ENCODE measurements around the gene STK24. TPM values are rescaled to one million over a fixed set of nuclear protein-coding genes. Genes with fewer than 3 reads are reported as not detected.

Gene STK24
- total RNA-seq, 1 donor from 2014 or later = 190 TPM

DNA sequence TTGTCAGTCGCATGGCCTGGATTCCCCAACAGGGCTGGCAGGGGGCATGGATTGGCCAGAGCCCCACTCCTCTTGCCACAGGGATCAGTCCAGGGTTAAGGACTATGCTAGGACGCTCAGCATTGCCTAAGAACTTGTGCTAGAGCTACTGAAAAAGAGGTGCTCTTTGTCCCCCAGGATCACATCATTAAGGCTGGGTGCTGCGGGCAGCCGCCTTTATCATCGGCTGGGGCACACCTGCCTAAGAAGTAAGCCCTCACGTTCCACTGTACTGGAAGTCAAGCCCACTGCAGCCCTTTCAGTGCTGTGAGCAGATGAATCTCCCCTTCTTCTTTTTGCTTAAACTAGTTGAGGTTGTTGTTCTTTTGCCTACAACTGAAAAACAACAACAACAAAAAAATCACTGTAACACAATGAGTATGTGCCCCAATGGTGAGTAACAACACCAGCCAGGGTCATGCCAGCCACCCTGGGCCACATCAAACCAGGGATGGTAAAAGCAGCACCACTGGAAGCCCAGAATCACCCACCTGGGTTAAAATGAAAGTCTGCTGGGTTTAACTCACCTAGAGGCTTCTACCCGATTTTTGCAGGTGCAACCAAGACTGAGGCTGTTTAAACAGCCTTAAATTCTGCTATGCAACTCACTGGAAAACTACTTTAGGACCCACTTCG, 20.6 kb downstream of the STK24 start:
- no peak overlapping the region for H3K4me3 ChIP-seq (ENCODE audit: low read depth, low read length)
- no peak for DNase-seq (ENCODE audit: low read depth)
- TF ChIP-seq, protein P1, sequence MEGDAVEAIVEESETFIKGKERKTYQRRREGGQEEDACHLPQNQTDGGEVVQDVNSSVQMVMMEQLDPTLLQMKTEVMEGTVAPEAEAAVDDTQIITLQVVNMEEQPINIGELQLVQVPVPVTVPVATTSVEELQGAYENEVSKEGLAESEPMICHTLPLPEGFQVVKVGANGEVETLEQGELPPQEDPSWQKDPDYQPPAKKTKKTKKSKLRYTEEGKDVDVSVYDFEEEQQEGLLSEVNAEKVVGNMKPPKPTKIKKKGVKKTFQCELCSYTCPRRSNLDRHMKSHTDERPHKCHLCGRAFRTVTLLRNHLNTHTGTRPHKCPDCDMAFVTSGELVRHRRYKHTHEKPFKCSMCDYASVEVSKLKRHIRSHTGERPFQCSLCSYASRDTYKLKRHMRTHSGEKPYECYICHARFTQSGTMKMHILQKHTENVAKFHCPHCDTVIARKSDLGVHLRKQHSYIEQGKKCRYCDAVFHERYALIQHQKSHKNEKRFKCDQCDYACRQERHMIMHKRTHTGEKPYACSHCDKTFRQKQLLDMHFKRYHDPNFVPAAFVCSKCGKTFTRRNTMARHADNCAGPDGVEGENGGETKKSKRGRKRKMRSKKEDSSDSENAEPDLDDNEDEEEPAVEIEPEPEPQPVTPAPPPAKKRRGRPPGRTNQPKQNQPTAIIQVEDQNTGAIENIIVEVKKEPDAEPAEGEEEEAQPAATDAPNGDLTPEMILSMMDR (IDR thresholded peaks at IDR 0.05; ENCODE audit: insufficient read depth, low read length, poor library complexity, severe bottlenecking) = no peak
- no peaks in the 10 kb centered on the region for H3K36me3 ChIP-seq (ENCODE audit: control insufficient read depth, insufficient read depth, low read length)
- H3K27me3 ChIP-seq (ENCODE audit: control insufficient read depth, insufficient read depth, low read length) = no peaks in the 10 kb centered on the region

DNA sequence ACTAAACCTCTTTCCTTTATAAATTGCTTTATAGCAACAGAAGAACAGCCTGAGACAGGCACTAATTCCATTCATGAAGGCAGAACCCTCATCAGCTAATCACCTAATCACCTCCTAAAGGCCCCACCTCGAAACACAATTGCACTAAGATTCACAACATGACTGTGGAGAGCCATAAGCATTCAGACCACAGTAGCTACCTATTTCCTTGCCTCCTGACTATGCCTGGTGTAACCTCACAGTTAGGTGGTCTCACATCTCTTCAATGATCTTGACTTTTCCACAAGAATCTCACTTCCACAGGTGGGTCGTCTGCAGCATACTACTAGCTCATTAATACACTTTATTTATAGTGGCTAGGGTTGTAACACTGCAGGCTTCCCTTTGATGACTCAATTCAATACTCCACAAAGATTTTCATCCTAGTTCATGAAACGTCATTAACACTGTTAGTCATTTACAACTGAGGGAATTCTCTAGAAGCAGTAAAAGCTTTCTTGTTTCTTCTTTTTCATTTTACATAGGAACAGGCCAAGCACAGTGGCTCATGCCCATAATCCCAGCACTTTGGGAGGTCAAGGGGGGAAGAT, 27.1 kb downstream of the STK24 start:
- TF ChIP-seq, protein P1 (IDR thresholded peaks at IDR 0.05; ENCODE audit: insufficient read depth, low read length, poor library complexity, severe bottlenecking) = no peak
- Histone ChIP-seq H3K36me3 (ENCODE audit: control insufficient read depth, insufficient read depth, low read length) (peaks cover 2% of the 10 kb centered on the region), H3K4me3 (ENCODE audit: low read depth, low read length) (no peak overlapping the region), H3K27me3 (ENCODE audit: control insufficient read depth, insufficient read depth, low read length) (no peaks in the 10 kb centered on the region)
- no peak for DNase-seq (ENCODE audit: low read depth)

DNA sequence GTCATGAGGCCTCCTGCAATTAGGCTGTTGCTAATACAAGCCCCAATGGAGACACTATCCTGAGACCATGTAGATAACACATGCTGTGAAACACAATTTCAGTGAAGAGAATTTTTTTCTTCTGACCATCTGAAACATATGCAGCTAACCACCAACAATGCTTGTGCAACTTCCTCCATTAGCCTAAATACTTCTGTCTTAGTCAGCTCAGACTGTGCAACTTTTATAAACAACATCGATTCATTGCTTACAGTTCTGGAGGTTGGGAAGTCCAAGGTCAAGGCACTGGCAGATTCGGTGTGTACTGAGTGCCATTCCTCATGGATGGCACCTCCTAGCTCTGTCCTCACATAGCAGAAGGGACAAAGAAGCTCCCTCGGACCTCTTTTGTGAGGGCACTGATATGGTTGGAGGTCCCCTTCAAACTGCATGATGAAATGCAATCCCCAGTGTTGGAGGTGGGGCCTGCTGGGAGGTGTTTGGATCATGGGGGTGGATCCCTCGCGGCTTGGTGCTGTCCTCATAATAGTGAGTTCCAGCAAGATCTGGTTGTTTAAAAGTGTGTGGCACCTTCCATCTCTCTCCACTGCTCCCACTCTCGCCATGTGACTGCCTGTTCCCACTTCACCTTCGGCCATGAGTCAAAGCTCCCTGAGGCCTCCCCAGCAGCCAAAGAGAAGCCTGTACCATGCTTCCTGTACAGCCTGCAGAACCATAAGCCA, 27.7 kb downstream of the STK24 start:
- Histone ChIP-seq H3K4me3 (ENCODE audit: low read depth, low read length) (no peak overlapping the region), H3K27me3 (ENCODE audit: control insufficient read depth, insufficient read depth, low read length) (no peaks in the 10 kb centered on the region), H3K36me3 (ENCODE audit: control insufficient read depth, insufficient read depth, low read length) (peaks cover 2% of the 10 kb centered on the region)
- TF ChIP-seq, protein P1 (IDR thresholded peaks at IDR 0.05; ENCODE audit: insufficient read depth, low read length, poor library complexity, severe bottlenecking) = no peak
- no peak for DNase-seq (ENCODE audit: low read depth)

DNA sequence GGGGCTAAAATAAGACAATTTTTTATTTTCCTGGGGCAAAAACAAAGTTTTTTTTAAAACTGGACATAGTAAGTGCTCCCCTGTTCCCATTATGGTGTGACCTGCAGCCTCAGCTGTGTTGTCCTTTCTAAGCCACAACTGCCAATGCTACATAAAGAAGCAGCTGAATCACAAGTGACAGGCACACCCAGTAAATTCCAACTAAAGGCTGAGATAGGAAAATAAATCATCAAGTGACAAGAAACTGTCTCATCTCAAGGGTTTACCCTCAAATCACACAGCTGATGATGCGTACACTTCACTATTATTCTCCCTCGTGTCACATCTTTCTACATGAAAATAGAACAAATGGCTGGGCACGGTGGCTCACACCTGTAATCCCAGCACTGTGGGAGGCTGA, 28.7 kb downstream of the STK24 start:
- Histone ChIP-seq H3K36me3 (ENCODE audit: control insufficient read depth, insufficient read depth, low read length) (peaks cover 2% of the 10 kb centered on the region), H3K4me3 (ENCODE audit: low read depth, low read length) (no peak overlapping the region), H3K27me3 (ENCODE audit: control insufficient read depth, insufficient read depth, low read length) (no peaks in the 10 kb centered on the region)
- TF ChIP-seq, protein P1 (IDR thresholded peaks at IDR 0.05; ENCODE audit: insufficient read depth, low read length, poor library complexity, severe bottlenecking) = no peak
- DNase-seq (ENCODE audit: low read depth) = no peak

DNA sequence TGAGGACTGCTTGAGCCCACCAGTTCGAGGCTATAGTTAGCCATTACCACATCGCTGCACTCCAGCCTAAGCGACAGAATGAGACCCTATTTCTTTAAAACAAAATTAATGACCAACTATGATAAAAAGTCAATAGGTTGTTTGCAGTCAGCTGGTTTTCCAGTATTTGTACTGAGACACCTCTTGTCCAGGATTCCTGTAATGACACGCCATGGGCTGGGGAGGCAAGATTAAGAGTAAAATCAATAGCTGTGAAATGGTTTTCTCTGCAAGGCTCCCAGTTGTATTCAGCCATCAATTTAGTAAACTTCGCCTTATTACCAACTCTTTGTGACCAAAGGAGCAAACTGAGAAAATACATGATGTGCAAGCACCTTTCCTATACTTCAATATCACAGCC, 29.5 kb downstream of the STK24 start:
- no peak for DNase-seq (ENCODE audit: low read depth)
- peaks cover 2% of the 10 kb centered on the region for H3K36me3 ChIP-seq (ENCODE audit: control insufficient read depth, insufficient read depth, low read length)
- no peaks in the 10 kb centered on the region for H3K27me3 ChIP-seq (ENCODE audit: control insufficient read depth, insufficient read depth, low read length)
- TF ChIP-seq, protein P1 (IDR thresholded peaks at IDR 0.05; ENCODE audit: insufficient read depth, low read length, poor library complexity, severe bottlenecking) = no peak
- no peak overlapping the region for H3K4me3 ChIP-seq (ENCODE audit: low read depth, low read length)

Data from kidney epithelial cell (primary cell).